BE2C (cell line): Measurements from ENCODE around the gene MRPL54.

Experiments used
- DNase-seq: peaks from one replicate; pipeline ENCODE4 v3.0.0-alpha.2; 2020
- H3K27me3 ChIP-seq: fragments of 250-450 bp; sonication (Bioruptor Pico); 2 replicates; pipeline ENCODE4 v1.5.1; 2020; ENCODE audit warnings: mild to moderate bottlenecking
- H3K36me3 ChIP-seq: fragments of 250-450 bp; sonication (Bioruptor Pico); 2 replicates; pipeline ENCODE4 v1.5.1; 2020; ENCODE audit warnings: mild to moderate bottlenecking
- H3K4me1 ChIP-seq: fragments of 250-450 bp; sonication (Bioruptor Pico); 2 replicates; pipeline ENCODE4 v1.5.1; 2020
- H3K4me3 ChIP-seq: 2 replicates; pipeline ENCODE4 v1.5.1; 2011; ENCODE audit warnings: low read depth, low read length
- H3K9me3 ChIP-seq: fragments of 250-450 bp; sonication (Bioruptor Pico); 2 replicates; pipeline ENCODE4 v1.5.1; 2020
- CTCF ChIP-seq: IDR thresholded peaks from 2 replicates; pipeline ENCODE4 v1.5.1; 2012; ENCODE audit warnings: mild to moderate bottlenecking, low read depth, low read length

MRPL54 gene

GRCh38 chr19:3766520-3766919 lies 4.0 kb downstream of the MRPL54 start:
- H3K27me3 ChIP-seq = no peaks in the 10 kb centered on the region
- no peak for TF ChIP-seq CTCF
- peaks cover 2% of the 10 kb centered on the region; the same call in 1 of the 2 replicates for H3K4me1 ChIP-seq
- no peaks in the 10 kb centered on the region for H3K9me3 ChIP-seq
- H3K36me3 ChIP-seq = peaks cover 26% of the 10 kb centered on the region
- DNase-seq = no peak
- H3K4me3 ChIP-seq = no peak overlapping the region

GRCh38 chr19:3767050-3767449 lies 4.6 kb downstream of the MRPL54 start:
- H3K27me3 ChIP-seq = no peaks in the 10 kb centered on the region
- TF ChIP-seq CTCF = no peak
- no peak for DNase-seq
- H3K4me3 ChIP-seq = no peak overlapping the region
- peaks cover 2% of the 10 kb centered on the region; the same call in 1 of the 2 replicates for H3K4me1 ChIP-seq
- H3K36me3 ChIP-seq = peaks cover 26% of the 10 kb centered on the region
- no peaks in the 10 kb centered on the region for H3K9me3 ChIP-seq

- Histone ChIP-seq H3K4me3 (no peak overlapping the region), H3K9me3 (no peaks in the 10 kb centered on the region), H3K36me3 (peaks cover 26% of the 10 kb centered on the region), H3K27me3 (no peaks in the 10 kb centered on the region), H3K4me1 (peaks cover 1% of the 10 kb centered on the region; the same call in 1 of the 2 replicates)
- DNase-seq = no peak
- TF ChIP-seq CTCF = no peak
Observed at GRCh38 chr19:3768015-3768747, 5.7 kb downstream of the MRPL54 start.

- Histone ChIP-seq H3K36me3 (peaks cover 26% of the 10 kb centered on the region), H3K4me3 (no peak overlapping the region), H3K27me3 (no peaks in the 10 kb centered on the region), H3K4me1 (no peaks in the 10 kb centered on the region), H3K9me3 (no peaks in the 10 kb centered on the region)
- no peak for TF ChIP-seq CTCF
- no peak for DNase-seq
Observed at GRCh38 chr19:3768748-3769099, 6.2 kb downstream of the MRPL54 start.

- no peaks in the 10 kb centered on the region for H3K9me3 ChIP-seq
- no peak overlapping the region for H3K4me3 ChIP-seq
- H3K27me3 ChIP-seq = no peaks in the 10 kb centered on the region
- no peaks in the 10 kb centered on the region for H3K4me1 ChIP-seq
- H3K36me3 ChIP-seq = peaks cover 26% of the 10 kb centered on the region
- DNase-seq = no peak
- no peak for TF ChIP-seq CTCF
Observed at GRCh38 chr19:3769494-3769893, 7.0 kb downstream of the MRPL54 start.

- no peak for DNase-seq
- no peak overlapping the region for H3K4me3 ChIP-seq
- no peak for TF ChIP-seq CTCF
- peaks cover 23% of the 10 kb centered on the region for H3K36me3 ChIP-seq
- H3K27me3 ChIP-seq = no peaks in the 10 kb centered on the region
- H3K9me3 ChIP-seq = no peaks in the 10 kb centered on the region
- no peaks in the 10 kb centered on the region for H3K4me1 ChIP-seq
Observed at GRCh38 chr19:3770136-3770999, 7.9 kb downstream of the MRPL54 start.
